ENCODE data around the gene AP1B1.
"Not testable (repeated sequence)": the region's sequence is repeated elsewhere in the genome, so short reads cannot be mapped to it uniquely, and the experiment has no call there.

AP1B1 gene

GRCh38 chr22:29380032-29380781 is 8.2 kb downstream of the AP1B1 start:
- Mint-ChIP-seq H3K4me1 (peaks cover 72 to 93% of the 10 kb centered on the region in 2 donors), H3K27ac (peak overlapping the region; percentile 75), H3K27me3 (no peaks in the 10 kb centered on the region), H3K9me3 (no peaks in the 10 kb centered on the region), H3K4me3 (peak overlapping the region; percentile 1 to 4), H3K36me3 (peaks cover 64 to 89% of the 10 kb centered on the region in 2 donors)
- ATAC-seq (replicated peaks) (no peak), DNase-seq (no peak)

- Mint-ChIP-seq H3K9me3 (no peaks in the 10 kb centered on the region), H3K4me1 (peaks cover 68 to 93% of the 10 kb centered on the region in 2 donors), H3K27me3 (no peaks in the 10 kb centered on the region), H3K27ac (peak overlapping the region; percentile 52), H3K4me3 (peak overlapping the region in 1 of 2 donors; percentile 5), H3K36me3 (peaks cover 58 to 89% of the 10 kb centered on the region in 2 donors)
- DNase-seq (no peak), ATAC-seq (replicated peaks) (no peak)
Measured at GRCh38 chr22:29379258-29379657, 9.1 kb downstream of the AP1B1 start.

- Mint-ChIP-seq H3K36me3 (peaks cover 58 to 88% of the 10 kb centered on the region in 2 donors), H3K4me1 (peaks cover 64 to 91% of the 10 kb centered on the region in 2 donors), H3K27me3 (no peaks in the 10 kb centered on the region), H3K27ac (no peak overlapping the region), H3K4me3 (no peak overlapping the region), H3K9me3 (no peaks in the 10 kb centered on the region)
- ATAC-seq (replicated peaks) (no peak), DNase-seq (no peak)
Measured at GRCh38 chr22:29377979-29378378, 10.4 kb downstream of the AP1B1 start.

- peak overlapping the region; percentile 47 for H3K27ac Mint-ChIP-seq
- peaks cover 61 to 87% of the 10 kb centered on the region in 2 donors for H3K36me3 Mint-ChIP-seq
Measured at GRCh38 chr22:29376705-29377104, 11.7 kb downstream of the AP1B1 start.

GRCh38 chr22:29375398-29376076 is 12.8 kb downstream of the AP1B1 start:
- DNase-seq = no peak
- Mint-ChIP-seq H3K27me3 (no peaks in the 10 kb centered on the region), H3K4me3 (no peak overlapping the region), H3K4me1 (peaks cover 58 to 91% of the 10 kb centered on the region in 2 donors), H3K27ac (peak overlapping the region; percentile 56), H3K36me3 (peaks cover 61 to 84% of the 10 kb centered on the region in 2 donors), H3K9me3 (no peaks in the 10 kb centered on the region)
- ATAC-seq (replicated peaks) = peak in 1 of 2 donors; percentile 31

More at GRCh38 chr22:29376705-29377104, 11.7 kb downstream of the AP1B1 start:
- ATAC-seq (replicated peaks); H3K27me3 Mint-ChIP-seq; H3K4me3 Mint-ChIP-seq; H3K9me3 Mint-ChIP-seq; DNase-seq: not testable (repeated sequence)
- peaks cover 58 to 91% of the 10 kb centered on the region in 2 donors for H3K4me1 Mint-ChIP-seq

GRCh38 chr22:29374806-29375205 is 13.6 kb downstream of the AP1B1 start:
- not testable (repeated sequence) for H3K27ac Mint-ChIP-seq; H3K9me3 Mint-ChIP-seq; ATAC-seq (replicated peaks); H3K4me3 Mint-ChIP-seq; H3K27me3 Mint-ChIP-seq; DNase-seq
- H3K4me1 Mint-ChIP-seq = peaks cover 56 to 91% of the 10 kb centered on the region in 2 donors
- peaks cover 58 to 83% of the 10 kb centered on the region in 2 donors for H3K36me3 Mint-ChIP-seq

GRCh38 chr22:29374401-29374800 is 14.0 kb downstream of the AP1B1 start:
- Mint-ChIP-seq H3K4me1 (peaks cover 53 to 91% of the 10 kb centered on the region in 2 donors), H3K36me3 (peaks cover 56 to 84% of the 10 kb centered on the region in 2 donors), H3K27ac (no peak overlapping the region), H3K4me3 (no peak overlapping the region), H3K9me3 (no peaks in the 10 kb centered on the region), H3K27me3 (no peaks in the 10 kb centered on the region)
- DNase-seq (no peak), ATAC-seq (replicated peaks) (no peak)

GRCh38 chr22:29370537-29370936 is 17.8 kb downstream of the AP1B1 start:
- H3K27me3 Mint-ChIP-seq = no peaks in the 10 kb centered on the region
- peaks cover 56 to 81% of the 10 kb centered on the region in 2 donors for H3K36me3 Mint-ChIP-seq
- ATAC-seq (replicated peaks) (peak; percentile 82 to 89), DNase-seq (no peak)
- peaks cover 52 to 86% of the 10 kb centered on the region in 2 donors for H3K4me1 Mint-ChIP-seq
- H3K27ac Mint-ChIP-seq = peak overlapping the region; percentile 60
- peak overlapping the region; percentile 14 to 65 for H3K4me3 Mint-ChIP-seq
- H3K9me3 Mint-ChIP-seq = no peaks in the 10 kb centered on the region

- no peak for ATAC-seq (replicated peaks)
- Mint-ChIP-seq H3K9me3 (no peaks in the 10 kb centered on the region), H3K4me1 (peaks cover 56 to 86% of the 10 kb centered on the region in 2 donors), H3K4me3 (no peak overlapping the region), H3K27me3 (no peaks in the 10 kb centered on the region), H3K36me3 (peaks cover 64 to 78% of the 10 kb centered on the region in 2 donors), H3K27ac (no peak overlapping the region)
- no peak for DNase-seq
Measured at GRCh38 chr22:29369460-29369859, 18.9 kb downstream of the AP1B1 start.

- DNase-seq (no peak), ATAC-seq (replicated peaks) (no peak)
- Mint-ChIP-seq H3K9me3 (no peaks in the 10 kb centered on the region), H3K36me3 (peaks cover 54 to 58% of the 10 kb centered on the region in 2 donors), H3K27me3 (no peaks in the 10 kb centered on the region), H3K27ac (peak overlapping the region; percentile 68), H3K4me1 (peaks cover 13 to 34% of the 10 kb centered on the region in 2 donors), H3K4me3 (no peak overlapping the region)
Measured at GRCh38 chr22:29359469-29359868, 28.9 kb downstream of the AP1B1 start.

- Mint-ChIP-seq H3K36me3 (peaks cover 59 to 73% of the 10 kb centered on the region in 2 donors), H3K27ac (peak overlapping the region; percentile 67), H3K4me1 (peaks cover 15 to 19% of the 10 kb centered on the region in 2 donors)
- not testable (repeated sequence) for H3K27me3 Mint-ChIP-seq; H3K4me3 Mint-ChIP-seq; ATAC-seq (replicated peaks); DNase-seq; H3K9me3 Mint-ChIP-seq
Measured at GRCh38 chr22:29357193-29357890, 31.0 kb downstream of the AP1B1 start.

- Mint-ChIP-seq H3K36me3 (peaks cover 60 to 73% of the 10 kb centered on the region in 2 donors), H3K27ac (peak overlapping the region; percentile 25), H3K4me1 (peaks cover 9% of the 10 kb centered on the region in 2 donors), H3K4me3 (no peak overlapping the region), H3K27me3 (no peaks in the 10 kb centered on the region), H3K9me3 (no peaks in the 10 kb centered on the region)
- DNase-seq = no peak
- ATAC-seq (replicated peaks) = no peak
Measured at GRCh38 chr22:29353860-29354259, 34.5 kb downstream of the AP1B1 start.

- peaks cover 60 to 73% of the 10 kb centered on the region in 2 donors for H3K36me3 Mint-ChIP-seq
- H3K4me1 Mint-ChIP-seq = peaks cover 10 to 11% of the 10 kb centered on the region in 2 donors
- peak overlapping the region; percentile 25 for H3K27ac Mint-ChIP-seq
- no peaks in the 10 kb centered on the region for H3K27me3 Mint-ChIP-seq
- no peak overlapping the region for H3K4me3 Mint-ChIP-seq
- DNase-seq = no peak
- ATAC-seq (replicated peaks) = no peak
- H3K9me3 Mint-ChIP-seq = no peaks in the 10 kb centered on the region
Measured at GRCh38 chr22:29353286-29353685, 35.1 kb downstream of the AP1B1 start.

- ATAC-seq (replicated peaks) (no peak), DNase-seq (no peak)
- Mint-ChIP-seq H3K9me3 (no peaks in the 10 kb centered on the region), H3K4me1 (peaks cover 8 to 10% of the 10 kb centered on the region in 2 donors), H3K36me3 (peaks cover 56 to 72% of the 10 kb centered on the region in 2 donors), H3K27me3 (no peaks in the 10 kb centered on the region), H3K4me3 (no peak overlapping the region), H3K27ac (no peak overlapping the region)
Measured at GRCh38 chr22:29352778-29353177, 35.6 kb downstream of the AP1B1 start.
